Measurements from ENCODE around the gene CD27. TPM values are rescaled to one million over a fixed set of nuclear protein-coding genes. Genes with fewer than 3 reads are reported as not detected.

Gene CD27
- total RNA-seq, 1 experiment from 2014 or later, result not detected

- peaks cover 4% of the 10 kb centered on the region; the same call in 1 of the 2 replicates for H3K36me3 ChIP-seq (ENCODE audit: low read depth, low read length)
- H3K4me2 ChIP-seq (ENCODE audit: low read length), result no peak overlapping the region
- ATAC-seq (no peak), DNase-seq (no peak)
- no peaks in the 10 kb centered on the region for H3K9me2 ChIP-seq (replicated peaks; ENCODE audit: low read length)
- no peaks in the 10 kb centered on the region for H3F3A ChIP-seq (ENCODE audit: low read length, unreplicated experiment)
- H3K9me3 ChIP-seq (ENCODE audit: low read length), result no peaks in the 10 kb centered on the region
- H3K9ac ChIP-seq (ENCODE audit: low read length), result no peak overlapping the region
- intact Hi-C loops (cut with micrococcal nuclease), result no loop called here
- no peaks in the 10 kb centered on the region for H3K4me1 ChIP-seq (ENCODE audit: insufficient read depth, low read length)
- ChIA-PET POLR2A (ENCODE audit: unreplicated experiment) (no interaction called here), CTCF (no interaction called here)
- no peaks in the 10 kb centered on the region for H3K27me3 ChIP-seq (ENCODE audit: low read length)
- no peak overlapping the region for H2AFZ ChIP-seq (ENCODE audit: low read length)
- no peak overlapping the region for H3K4me3 ChIP-seq (ENCODE audit: low read length)
- no peaks in the 10 kb centered on the region for H3K79me2 ChIP-seq (ENCODE audit: low read length)
- TF ChIP-seq CTCF (conservative IDR thresholded peaks at IDR 0.05; ENCODE audit: low read depth, low read length) (no peak), EZH2phosphoT487 (IDR thresholded peaks at IDR 0.05; ENCODE audit: borderline replicate concordance, low read length) (no peak), EZH2 (IDR thresholded peaks at IDR 0.05; ENCODE audit: low read length, unreplicated experiment) (no peak)
- H4K20me1 ChIP-seq (ENCODE audit: low read length), result no peaks in the 10 kb centered on the region
- H3K27ac ChIP-seq (ENCODE audit: low read length), result no peak overlapping the region
- BruUV-seq (replicated peaks), result no TSS peak
These were observed 16.9 kb downstream of the CD27 start for GRCh38 chr12:6461401-6462233.

GRCh38 chr12:6462234-6462995, 17.7 kb downstream of the CD27 start:
- Histone ChIP-seq H3K27me3 (ENCODE audit: low read length) (no peaks in the 10 kb centered on the region), H3K4me1 (ENCODE audit: insufficient read depth, low read length) (no peaks in the 10 kb centered on the region), H3K36me3 (ENCODE audit: low read depth, low read length) (peaks cover 4% of the 10 kb centered on the region; the same call in 1 of the 2 replicates), H3K27ac (ENCODE audit: low read length) (no peak overlapping the region), H2AFZ (ENCODE audit: low read length) (no peak overlapping the region), H3K9me2 (replicated peaks; ENCODE audit: low read length) (no peaks in the 10 kb centered on the region), H3F3A (ENCODE audit: low read length, unreplicated experiment) (no peaks in the 10 kb centered on the region), H3K9me3 (ENCODE audit: low read length) (no peaks in the 10 kb centered on the region), H3K4me2 (ENCODE audit: low read length) (no peak overlapping the region), H3K4me3 (ENCODE audit: low read length) (no peak overlapping the region), H3K79me2 (ENCODE audit: low read length) (no peaks in the 10 kb centered on the region), H4K20me1 (ENCODE audit: low read length) (no peaks in the 10 kb centered on the region), H3K9ac (ENCODE audit: low read length) (no peak overlapping the region)
- intact Hi-C loops (cut with micrococcal nuclease), result no loop called here
- ChIA-PET CTCF (no interaction called here), POLR2A (ENCODE audit: unreplicated experiment) (no interaction called here)
- ATAC-seq (no peak), DNase-seq (no peak)
- no peak for TF ChIP-seq EZH2 (IDR thresholded peaks at IDR 0.05; ENCODE audit: low read length, unreplicated experiment)
- no peak for TF ChIP-seq EZH2phosphoT487 (IDR thresholded peaks at IDR 0.05; ENCODE audit: borderline replicate concordance, low read length)
- TF ChIP-seq CTCF (conservative IDR thresholded peaks at IDR 0.05; ENCODE audit: low read depth, low read length), result no peak
- no TSS peak for BruUV-seq (replicated peaks)

Data from PC-3 (cell line).